Measurements from ENCODE around the gene DGKB. TPM values are rescaled to one million over a fixed set of nuclear protein-coding genes. Genes with fewer than 3 reads are reported as not detected.

The DGKB gene
- polyA plus RNA-seq, 1 of the 3 experiments (the other 2 are of a cell fraction) = 2.1 TPM

GRCh38 chr7:14147532-14147931 lies 755.0 kb downstream of the DGKB start:
- Histone ChIP-seq H2AFZ (ENCODE audit: low read depth) (no peak overlapping the region), H3K9ac (no peak overlapping the region), H3K9me2 (no peaks in the 10 kb centered on the region), H3F3A (replicated peaks; ENCODE audit: insufficient read depth) (no peaks in the 10 kb centered on the region), H3K79me2 (ENCODE audit: insufficient read depth) (no peaks in the 10 kb centered on the region), H3K9me3 (no peaks in the 10 kb centered on the region), H4K20me1 (ENCODE audit: insufficient read depth) (no peaks in the 10 kb centered on the region), H3K27ac (ENCODE audit: low read depth in 2 of 2, low read length in 1 of 2) (no peak overlapping the region), H3K4me3 (ENCODE audit: low read depth in 2 of 2, low read length in 1 of 2) (no peak overlapping the region), H3K36me3 (replicated peaks in 1 of 2; ENCODE audit: control insufficient read depth in 1 of 2, insufficient read depth in 2 of 2, low read length in 1 of 2) (no peaks in the 10 kb centered on the region), H3K4me1 (ENCODE audit: control insufficient read depth in 1 of 2, insufficient read depth in 2 of 2, low read depth in 1 of 2, low read length in 1 of 2) (peaks cover 0 to 8% of the 10 kb centered on the region in 2 experiments; a peak in 1 of 4 replicates), H3K27me3 (ENCODE audit: insufficient read depth) (no peaks in the 10 kb centered on the region), H3K4me2 (no peak overlapping the region)
- CTCF ChIA-PET = interaction anchor here (0.7 to 1.3 kb wide), 3 partner anchors 16 to 51 kb away, joined by 3 read pairs; no protein-coding TSS in a partner anchor
- TF ChIP-seq FOSL2 (IDR thresholded peaks at IDR 0.05; ENCODE audit: borderline replicate concordance, low read depth) (no peak), FOXJ3 (CRISPR knock-in tag; IDR thresholded peaks at IDR 0.05) (no peak)
- WGBS (ENCODE audit: low lambda C conversion rate) = 73% methylated on average over 2 of the region's 2 CpGs
- POLR2A ChIA-PET = no interaction called here
- DNase-seq = no peak

- H3K79me2 ChIP-seq (ENCODE audit: insufficient read depth) = no peaks in the 10 kb centered on the region
Measured at GRCh38 chr7:14144538-14144937, 758.0 kb downstream of the DGKB start.

More at GRCh38 chr7:14144538-14144937, 758.0 kb downstream of the DGKB start:
- Histone ChIP-seq H3K9ac (no peak overlapping the region), H3K4me1 (ENCODE audit: control insufficient read depth in 1 of 2, insufficient read depth in 2 of 2, low read depth in 1 of 2, low read length in 1 of 2) (peaks cover 0 to 5% of the 10 kb centered on the region in 2 experiments; a peak in 1 of 4 replicates), H3K4me2 (no peak overlapping the region), H4K20me1 (ENCODE audit: insufficient read depth) (no peaks in the 10 kb centered on the region), H3K9me2 (no peaks in the 10 kb centered on the region), H3F3A (replicated peaks; ENCODE audit: insufficient read depth) (no peaks in the 10 kb centered on the region), H2AFZ (ENCODE audit: low read depth) (no peak overlapping the region), H3K9me3 (no peaks in the 10 kb centered on the region), H3K36me3 (replicated peaks in 1 of 2; ENCODE audit: control insufficient read depth in 1 of 2, insufficient read depth in 2 of 2, low read length in 1 of 2) (no peaks in the 10 kb centered on the region), H3K27me3 (ENCODE audit: insufficient read depth) (no peaks in the 10 kb centered on the region), H3K27ac (ENCODE audit: low read depth in 2 of 2, low read length in 1 of 2) (no peak overlapping the region), H3K4me3 (ENCODE audit: low read depth in 2 of 2, low read length in 1 of 2) (no peak overlapping the region)
- 95% methylated on average over 2 of the region's 2 CpGs for WGBS (ENCODE audit: low lambda C conversion rate)
- ChIA-PET CTCF (interaction anchor here (0.8 kb wide), 1 partner anchor 402 kb away, joined by 3 read pairs; no protein-coding TSS in a partner anchor), POLR2A (no interaction called here)
- TF ChIP-seq USF2 (IDR thresholded peaks at IDR 0.05; ENCODE audit: borderline replicate concordance, low read depth, low read length) (no peak), POLR2AphosphoS5 (IDR thresholded peaks at IDR 0.05; ENCODE audit: low read depth, low read length) (no peak), RFX5 (IDR thresholded peaks at IDR 0.05; ENCODE audit: low read length) (no peak), CHD2 (IDR thresholded peaks at IDR 0.05; ENCODE audit: low read length, partially characterized antibody) (no peak), IRF3 (IDR thresholded peaks at IDR 0.05; ENCODE audit: low read depth, low read length) (no peak), MAX (IDR thresholded peaks at IDR 0.05; ENCODE audit: low read depth) (no peak), JUND (IDR thresholded peaks at IDR 0.05) (no peak), REST (IDR thresholded peaks at IDR 0.05; ENCODE audit: low read depth, low read length) (no peak), ELF1 (IDR thresholded peaks at IDR 0.05) (no peak), MXI1 (IDR thresholded peaks at IDR 0.05; ENCODE audit: low read depth, low read length) (no peak), TAF1 (IDR thresholded peaks at IDR 0.05; ENCODE audit: borderline replicate concordance, low read depth, low read length) (no peak), USF1 (IDR thresholded peaks at IDR 0.05; ENCODE audit: borderline replicate concordance, low read depth) (no peak), RCOR1 (IDR thresholded peaks at IDR 0.05; ENCODE audit: low read length) (no peak)
- no peak for DNase-seq

All from SK-N-SH (cell line).